GM19035 (cell line): ENCODE measurements around the gene NOTCH2.

Experiments used
- ATAC-seq: cut with Tn5 transposase; IDR thresholded peaks from one replicate; pipeline ENCODE4 v1.9.1; 2021; ENCODE audit not compliant: unreplicated experiment

NOTCH2 gene

DNA sequence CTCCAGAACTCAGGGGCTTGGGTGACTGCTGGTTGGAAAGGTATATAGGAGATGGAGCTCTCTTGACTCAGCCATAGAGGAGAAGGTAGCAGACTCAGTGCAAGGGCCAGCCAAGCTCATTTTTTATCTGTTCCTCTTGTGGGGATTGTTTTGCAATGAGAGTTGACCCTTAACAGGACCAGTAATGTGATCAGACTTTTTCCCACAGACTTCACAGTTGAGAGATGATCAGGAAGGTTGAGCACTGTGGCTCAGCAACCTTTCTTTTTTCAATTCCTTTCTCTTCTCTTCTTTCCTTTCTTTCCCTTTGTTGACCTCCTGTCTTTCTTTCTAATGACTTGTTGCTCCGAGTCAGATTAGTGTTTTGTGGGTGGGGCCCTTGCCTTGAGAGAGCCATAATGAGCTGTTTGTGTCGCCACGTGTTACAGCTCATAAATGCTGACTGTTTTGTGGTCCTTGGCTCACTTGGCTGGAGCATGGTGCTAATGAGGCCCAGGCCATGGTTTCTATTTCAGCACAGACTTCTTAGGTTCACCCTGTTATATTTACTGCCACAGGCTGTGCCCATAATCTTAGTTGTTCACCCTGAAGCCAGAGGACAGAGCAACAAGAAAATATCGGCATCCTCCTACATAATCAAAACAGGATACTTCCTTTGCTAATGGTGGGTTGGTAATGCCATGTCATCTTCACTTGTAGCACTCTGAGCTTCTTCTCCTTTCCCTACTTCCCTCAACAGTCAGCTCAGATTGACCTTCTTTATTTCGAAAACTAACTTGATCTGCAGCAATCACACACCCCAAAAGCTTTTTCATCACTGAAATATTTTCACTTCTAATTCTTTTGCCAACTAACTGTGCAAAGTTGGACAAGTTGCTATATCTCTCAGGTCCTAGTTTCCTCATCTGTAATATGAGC lies 187.1 kb downstream of the NOTCH2 start:
- no peak for ATAC-seq

DNA sequence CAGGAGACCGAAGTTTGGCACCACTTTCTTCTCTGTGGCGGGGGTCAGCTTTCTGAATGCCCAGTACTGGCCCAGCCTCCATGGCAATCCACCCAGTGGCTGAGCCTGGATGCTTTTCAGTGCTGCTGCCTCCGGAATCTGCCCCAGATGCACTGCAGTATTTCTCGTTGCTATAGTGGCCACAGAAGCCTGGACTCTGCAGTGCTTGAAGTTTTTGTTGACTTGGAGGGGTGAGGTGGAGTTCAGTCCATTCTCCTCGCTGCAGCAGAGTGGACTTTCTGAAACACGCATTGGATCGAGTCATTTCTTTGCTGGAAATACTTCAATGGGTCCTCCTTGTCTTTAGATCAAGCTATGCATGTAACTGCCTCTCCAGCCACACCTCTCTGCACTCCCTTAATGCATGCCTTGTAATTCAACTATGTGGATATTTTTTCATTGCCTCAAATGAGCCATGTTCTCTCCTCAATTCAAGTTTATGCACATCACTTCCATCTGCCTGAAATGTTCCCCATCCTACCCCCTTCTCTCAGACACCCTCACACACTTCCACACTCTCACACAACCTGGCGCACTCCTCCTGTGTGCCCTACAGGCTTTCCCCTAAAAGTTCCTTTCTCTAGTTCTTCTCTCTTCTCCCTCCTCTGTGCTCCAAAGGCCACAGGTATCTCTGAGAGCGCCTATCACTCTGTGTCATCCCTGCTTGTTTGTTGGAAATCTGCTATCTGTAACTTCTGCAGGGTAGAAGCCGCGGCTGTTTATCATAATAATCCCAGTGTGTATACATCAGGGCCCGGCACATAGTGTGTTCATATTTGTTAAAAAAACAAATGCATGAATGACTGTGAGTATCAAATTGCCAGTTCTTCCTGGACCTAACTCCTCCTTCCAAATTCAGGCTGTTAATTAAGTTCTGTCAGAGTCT lies 189.7 kb downstream of the NOTCH2 start:
- ATAC-seq, result no peak

DNA sequence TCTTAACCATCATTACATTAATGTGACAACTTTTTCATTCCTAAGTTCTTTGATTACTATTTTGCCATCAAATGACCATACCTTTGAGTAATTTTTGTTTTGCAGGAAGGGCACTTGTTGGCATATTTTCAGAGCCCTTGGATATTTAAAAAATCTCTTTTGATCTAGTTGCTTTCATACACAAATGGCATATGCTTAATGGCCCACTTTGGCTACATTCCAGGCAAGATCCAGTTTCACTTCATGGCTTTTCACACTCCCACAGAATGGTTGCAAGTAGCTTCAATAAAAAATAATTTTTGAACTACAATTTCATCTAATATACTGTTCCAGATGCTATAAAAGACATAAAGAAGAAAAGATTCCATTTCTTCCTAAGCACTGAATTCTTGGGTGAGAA lies 191.3 kb downstream of the NOTCH2 start:
- no peak for ATAC-seq

DNA sequence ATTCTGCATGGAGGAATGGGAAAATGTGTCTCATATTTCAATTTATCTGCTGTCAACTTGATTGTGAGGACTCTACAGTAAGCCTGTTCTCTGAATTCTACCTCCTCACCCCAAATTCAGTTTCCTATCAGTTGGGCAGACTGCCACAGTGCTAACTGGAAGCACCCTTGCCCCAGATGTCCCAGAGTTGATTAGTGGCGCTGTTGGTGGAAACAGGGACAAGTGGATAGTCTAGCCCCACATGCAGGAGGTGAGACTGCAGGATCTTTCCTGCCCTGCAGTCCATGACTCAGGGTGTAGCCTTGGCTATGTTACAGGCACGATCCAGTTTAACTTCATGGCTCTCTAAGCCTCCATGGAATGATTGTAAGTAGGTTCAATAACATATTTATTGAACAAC lies 195.3 kb downstream of the NOTCH2 start:
- no peak for ATAC-seq

DNA sequence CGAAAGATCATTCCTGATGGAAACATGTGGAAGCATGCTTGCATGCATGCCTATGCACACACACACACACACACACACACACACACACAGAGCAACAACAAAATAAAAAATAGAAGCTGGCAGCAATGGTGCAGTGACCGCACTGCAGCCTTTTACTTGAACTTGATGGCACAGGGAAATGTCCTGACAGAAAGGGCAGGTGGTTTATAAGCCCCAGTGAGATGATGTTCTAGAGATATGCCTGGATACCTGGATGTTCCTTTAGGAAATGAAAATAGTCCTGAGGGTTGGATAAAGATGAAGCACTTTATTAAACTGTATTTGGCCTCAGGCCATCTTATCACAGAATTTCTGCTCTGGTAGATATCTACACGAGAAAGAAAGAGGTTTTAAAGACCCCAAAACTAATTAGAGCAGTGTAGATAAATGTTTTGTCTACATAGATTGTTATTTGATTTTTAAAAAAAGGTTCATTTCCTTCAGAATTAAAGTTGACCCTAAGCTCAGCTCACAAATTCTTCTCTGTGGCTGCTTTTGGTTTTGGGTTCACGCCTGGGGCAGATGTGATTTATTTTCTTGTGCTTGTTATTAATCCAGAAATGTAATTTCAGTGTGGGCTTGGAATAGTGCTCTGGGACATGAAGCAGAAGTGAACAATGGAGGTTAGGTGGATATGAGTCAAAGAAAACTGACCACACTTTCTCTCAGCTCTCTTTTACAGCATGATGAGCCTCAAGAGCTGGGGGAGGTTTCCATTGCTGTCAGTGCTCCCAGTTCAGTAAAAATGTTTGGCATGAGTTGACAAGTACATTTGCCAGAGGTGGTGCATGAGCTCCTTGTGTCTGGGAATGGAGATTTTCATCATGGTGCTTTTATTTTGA lies 196.1 kb downstream of the NOTCH2 start:
- ATAC-seq, result no peak

DNA sequence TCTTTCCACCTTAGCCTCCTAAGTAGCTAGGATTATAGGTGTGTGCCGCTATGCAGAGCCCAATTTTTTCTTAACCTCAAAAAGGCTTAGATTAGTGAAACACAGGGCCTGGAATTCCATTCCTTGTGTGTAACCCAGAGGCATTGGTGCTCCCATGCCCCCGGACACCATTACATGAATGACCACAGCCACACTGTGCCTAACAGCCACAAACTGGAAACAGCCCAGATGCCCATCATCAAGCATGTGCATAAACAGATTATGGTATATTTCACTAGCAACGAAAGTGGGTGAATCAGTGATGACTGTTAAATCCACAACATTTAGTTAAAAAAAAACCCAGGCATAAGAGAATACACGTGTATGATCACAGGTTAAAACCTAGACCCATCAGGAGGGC lies 197.6 kb downstream of the NOTCH2 start:
- no peak for ATAC-seq

DNA sequence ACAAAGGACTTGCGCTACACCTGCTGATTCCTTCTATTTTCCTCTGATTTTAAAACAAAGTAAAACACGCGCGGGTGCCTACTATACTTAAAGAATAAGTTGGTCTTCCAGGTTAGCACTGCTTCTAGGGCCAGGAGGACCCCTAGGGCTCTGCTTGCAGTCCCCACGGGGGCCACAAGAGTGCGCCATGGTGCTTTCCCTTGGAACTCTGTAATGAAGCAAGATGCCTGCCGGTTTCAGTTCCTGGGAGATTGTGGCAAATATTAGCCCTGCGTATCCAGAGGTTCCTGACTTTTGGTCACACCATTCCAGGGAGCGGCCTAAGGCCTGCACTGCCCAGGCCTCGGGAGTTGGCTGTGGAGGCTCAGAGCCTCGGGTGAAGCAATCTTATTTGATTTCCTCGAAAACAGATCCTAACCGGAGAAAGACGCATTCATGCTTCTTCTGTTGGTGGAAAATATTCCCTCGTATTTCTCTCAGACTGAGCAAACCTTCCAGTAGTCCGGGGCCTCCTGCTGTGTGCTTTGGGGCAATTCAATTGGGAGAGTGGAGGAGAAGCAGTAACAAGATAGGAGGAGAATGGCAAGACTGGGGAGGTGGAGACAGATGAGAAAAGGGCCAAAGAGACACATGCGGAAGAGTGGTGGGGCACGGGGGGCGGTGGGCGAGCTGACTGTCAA lies 198.4 kb downstream of the NOTCH2 start:
- ATAC-seq, result no peak

DNA sequence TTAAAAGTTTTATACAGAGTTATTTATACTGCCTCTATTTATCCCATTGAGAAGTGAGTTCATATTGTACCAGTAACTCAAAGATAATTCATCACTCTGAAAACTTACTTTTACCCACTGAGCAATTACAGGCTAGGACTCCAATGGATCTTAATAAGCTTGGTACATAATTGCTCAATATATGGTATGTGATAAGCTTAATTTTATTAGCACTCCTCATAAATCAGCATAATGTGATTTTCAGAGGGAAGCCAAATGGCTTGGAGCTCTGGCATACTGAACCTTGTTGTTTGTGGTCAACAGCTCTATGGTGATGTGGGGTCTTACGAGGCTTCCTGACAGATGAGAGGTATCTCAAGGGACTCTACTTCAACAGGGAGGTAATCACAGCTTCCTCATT lies 199.5 kb downstream of the NOTCH2 start:
- ATAC-seq, result no peak

DNA sequence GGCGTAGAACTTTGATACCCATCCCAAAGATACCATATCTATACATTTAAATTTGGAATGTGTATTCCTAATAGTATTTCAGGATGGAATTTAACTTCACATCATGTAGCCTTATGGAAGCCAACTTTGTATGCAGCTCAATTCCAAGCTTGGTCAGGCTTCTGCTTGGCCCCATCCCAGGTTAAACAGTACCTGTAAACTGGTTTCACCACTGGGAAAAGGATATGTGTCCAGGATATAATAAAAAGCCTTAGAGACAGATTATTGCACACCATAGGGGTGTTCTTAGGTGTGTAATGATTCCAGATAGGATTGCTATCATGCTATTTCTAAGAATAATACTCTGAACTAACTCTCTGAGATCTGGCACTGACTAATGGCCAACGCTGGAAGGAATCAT lies 201.3 kb downstream of the NOTCH2 start:
- ATAC-seq, result no peak

DNA sequence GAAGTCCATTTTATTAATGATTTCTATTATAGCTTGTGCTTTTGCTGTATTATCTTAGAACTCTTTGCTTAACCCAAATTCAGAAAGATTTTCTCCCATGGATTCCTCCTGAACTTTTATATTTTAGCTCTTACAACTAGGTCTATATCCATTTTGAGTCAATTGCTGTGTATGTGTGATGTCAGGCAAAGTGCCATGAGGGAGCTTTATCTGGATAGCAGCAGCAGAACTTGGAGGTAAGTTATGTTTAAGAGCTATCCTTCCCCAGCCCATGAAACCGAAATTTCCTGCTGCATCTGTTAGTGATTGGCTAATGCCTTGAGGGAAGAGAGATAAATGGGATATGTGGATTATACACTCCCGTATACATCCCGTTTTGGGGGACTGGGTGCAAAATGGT lies 203.0 kb downstream of the NOTCH2 start:
- no peak for ATAC-seq

DNA sequence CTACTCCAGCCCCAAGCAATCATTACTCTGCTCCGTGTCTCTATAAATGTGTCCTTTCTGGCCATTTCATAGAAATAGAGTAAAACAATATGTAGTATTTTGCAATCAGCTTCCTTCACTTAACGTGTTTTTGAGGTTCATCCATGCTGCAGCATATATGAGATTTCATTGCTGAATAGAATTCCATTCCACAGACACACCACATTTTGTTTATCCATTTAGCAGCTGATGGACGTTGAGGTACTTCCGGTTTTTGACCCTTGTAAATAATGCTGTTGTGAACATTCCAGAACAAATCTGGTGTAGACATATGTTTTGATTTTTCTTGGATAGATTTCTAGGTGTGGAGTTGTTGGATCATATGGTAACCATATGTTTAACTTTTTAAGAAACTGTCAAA lies 203.8 kb downstream of the NOTCH2 start:
- ATAC-seq, result no peak

DNA sequence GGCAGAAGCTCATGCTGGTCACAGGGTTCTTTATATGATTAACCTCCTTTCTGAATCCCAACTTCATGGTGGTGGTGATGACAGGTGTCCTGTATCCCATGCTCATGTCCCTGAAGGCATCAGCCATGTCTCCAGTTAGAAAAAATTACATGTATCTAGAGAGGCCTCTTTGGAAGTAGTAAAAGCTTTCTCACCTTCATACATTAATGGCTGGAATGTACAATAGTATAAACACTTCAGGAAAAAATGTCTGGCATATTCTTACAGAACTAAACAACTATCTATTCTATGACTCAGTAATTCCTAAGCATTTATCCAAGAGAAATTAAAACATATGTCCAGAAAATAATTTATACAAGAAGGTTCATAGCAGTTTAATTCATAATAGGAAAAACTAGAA lies 207.2 kb downstream of the NOTCH2 start:
- no peak for ATAC-seq
